B cell (primary cell): ENCODE results near the gene NATD1.

Experiments used
- EZH2 ChIP-seq: IDR thresholded peaks from 2 replicates; pipeline ENCODE4 v1.6.1; 2012; ENCODE audit warnings: borderline replicate concordance, low read depth, mild to moderate bottlenecking, moderate library complexity, low read length; ENCODE audit not compliant: insufficient read depth, poor library complexity, severe bottlenecking
- TF ChIP-seq, protein P1 (sequence below): fragments of 200-600 bp; IDR thresholded peaks from one replicate; pipeline ENCODE4 v1.8.0; 2022; ENCODE audit warnings: antibody characterized with exemption, mild to moderate bottlenecking

DNA sequence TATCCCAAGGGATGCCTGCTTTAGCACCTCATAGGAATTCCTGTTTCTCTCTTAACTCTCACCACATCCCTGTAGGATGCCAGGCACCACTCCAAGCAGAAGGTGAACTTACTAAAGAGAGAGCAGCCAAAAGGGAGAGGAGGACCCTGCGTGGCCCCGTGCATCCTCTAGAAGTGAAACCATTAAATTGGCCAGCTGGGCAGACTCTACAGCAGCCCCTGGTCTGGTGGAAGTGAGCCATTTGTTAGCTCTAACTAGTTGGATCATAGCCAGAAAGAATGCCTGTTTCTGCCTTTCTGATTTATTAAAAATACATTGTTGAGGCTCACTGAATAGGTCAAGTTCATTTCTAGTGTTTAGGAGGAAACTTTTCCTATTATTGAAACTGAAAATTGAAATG, 61.5 kb downstream of the NATD1 start:
- no peak for TF ChIP-seq EZH2
- TF ChIP-seq, protein P1, sequence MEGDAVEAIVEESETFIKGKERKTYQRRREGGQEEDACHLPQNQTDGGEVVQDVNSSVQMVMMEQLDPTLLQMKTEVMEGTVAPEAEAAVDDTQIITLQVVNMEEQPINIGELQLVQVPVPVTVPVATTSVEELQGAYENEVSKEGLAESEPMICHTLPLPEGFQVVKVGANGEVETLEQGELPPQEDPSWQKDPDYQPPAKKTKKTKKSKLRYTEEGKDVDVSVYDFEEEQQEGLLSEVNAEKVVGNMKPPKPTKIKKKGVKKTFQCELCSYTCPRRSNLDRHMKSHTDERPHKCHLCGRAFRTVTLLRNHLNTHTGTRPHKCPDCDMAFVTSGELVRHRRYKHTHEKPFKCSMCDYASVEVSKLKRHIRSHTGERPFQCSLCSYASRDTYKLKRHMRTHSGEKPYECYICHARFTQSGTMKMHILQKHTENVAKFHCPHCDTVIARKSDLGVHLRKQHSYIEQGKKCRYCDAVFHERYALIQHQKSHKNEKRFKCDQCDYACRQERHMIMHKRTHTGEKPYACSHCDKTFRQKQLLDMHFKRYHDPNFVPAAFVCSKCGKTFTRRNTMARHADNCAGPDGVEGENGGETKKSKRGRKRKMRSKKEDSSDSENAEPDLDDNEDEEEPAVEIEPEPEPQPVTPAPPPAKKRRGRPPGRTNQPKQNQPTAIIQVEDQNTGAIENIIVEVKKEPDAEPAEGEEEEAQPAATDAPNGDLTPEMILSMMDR = no peak
